HG03439 (cell line): ENCODE results near the gene ABI3.
A peak's percentile ranks its signal among the peaks of the same experiment; 100 is the strongest.
"Not testable (repeated sequence)": the region's sequence is repeated elsewhere in the genome, so short reads cannot be mapped to it uniquely, and the experiment has no call there.

Source experiments
- ATAC-seq: cut with Tn5 transposase; IDR thresholded peaks from one replicate; pipeline ENCODE4 v1.9.1; 2021; ENCODE audit warnings: mild to moderate bottlenecking, moderate library complexity; ENCODE audit not compliant: unreplicated experiment

Gene ABI3

GRCh38 chr17:49210158-49211029 is at the start of gene ABI3, which contains the start of gene GNGT2:
TSS of gene ABI3 (plus strand) at chr17:49210707. CDS start at chr17:49210725, 18 bp downstream.
TSS of gene GNGT2 (minus strand) at chr17:49210574. CDS start at chr17:49207422, 3,152 bp downstream.
- ATAC-seq = peak; percentile 72

- no peak for ATAC-seq
These were observed 47.6 kb upstream of the ABI3 start for GRCh38 chr17:49162866-49163265.

GRCh38 chr17:49165143-49165542 is 45.4 kb upstream of the ABI3 start:
- ATAC-seq = no peak

GRCh38 chr17:49168706-49169105 is 41.8 kb upstream of the ABI3 start:
- ATAC-seq = no peak

GRCh38 chr17:49170216-49170615 is 40.3 kb upstream of the ABI3 start:
- ATAC-seq = no peak

GRCh38 chr17:49170711-49171110 is 39.8 kb upstream of the ABI3 start:
- ATAC-seq = not testable (repeated sequence)

GRCh38 chr17:49175978-49176377 is 34.5 kb upstream of the ABI3 start:
- ATAC-seq = not testable (repeated sequence)

GRCh38 chr17:49180303-49180702 is 30.2 kb upstream of the ABI3 start:
- no peak for ATAC-seq

GRCh38 chr17:49180998-49181635 is 29.4 kb upstream of the ABI3 start:
- no peak for ATAC-seq

GRCh38 chr17:49183341-49183740 is 27.2 kb upstream of the ABI3 start:
- no peak for ATAC-seq

- ATAC-seq = no peak
These were observed 26.7 kb upstream of the ABI3 start for GRCh38 chr17:49183801-49184200.

GRCh38 chr17:49184522-49184921 is 26.0 kb upstream of the ABI3 start:
- ATAC-seq = not testable (repeated sequence)

- ATAC-seq = not testable (repeated sequence)
These were observed 25.1 kb upstream of the ABI3 start for GRCh38 chr17:49185381-49185780.

- ATAC-seq = no peak
These were observed 23.2 kb upstream of the ABI3 start for GRCh38 chr17:49187301-49187700.

GRCh38 chr17:49190932-49191331 is 19.6 kb upstream of the ABI3 start:
- ATAC-seq = no peak

GRCh38 chr17:49191409-49191916 is 19.0 kb upstream of the ABI3 start:
- ATAC-seq = peak; percentile 0

GRCh38 chr17:49191917-49192741 is 18.4 kb upstream of the ABI3 start:
- ATAC-seq = peak; percentile 56

- ATAC-seq = no peak
These were observed 16.8 kb upstream of the ABI3 start for GRCh38 chr17:49193513-49194296.

GRCh38 chr17:49194297-49194607 is 16.3 kb upstream of the ABI3 start:
- no peak for ATAC-seq

- ATAC-seq = no peak
These were observed 14.8 kb upstream of the ABI3 start for GRCh38 chr17:49195751-49196150.
